Spleen (tissue), 7 donors: ENCODE data around the gene SLC5A2.

Experiments
- POLR2AphosphoS5 ChIP-seq, 3 donors: sonication (generic); formaldehyde crosslinking; IDR thresholded peaks; one replicate each; pipeline ENCODE4 v1.5.1; 2017; ENCODE audit warnings: antibody characterized with exemption in 3 of 3
- TF ChIP-seq, protein P1 (sequence below), 11 experiments: fragments of 200-600 bp in 7 of 11; fragments of 450-650 bp in 4 of 11; sonication (generic) in 4 of 11; IDR thresholded peaks in 8 of 11; conservative IDR thresholded peaks in 3 of 11; 1 replicate in 7 of 11; 2 replicates in 4 of 11; pipeline versions ENCODE4 v1.4.0 to v1.8.0; 2016 to 2021; ENCODE audit warnings: antibody characterized with exemption in 11 of 11, inconsistent platforms in 4 of 11, mild to moderate bottlenecking in 1 of 11
- donor health status: DM: no; HTN: no; CAD: no; lungs with moderate emphysema.
- donor health status: DM: no; HTN: no; CAD: no.
- donor health status: DM: no; HTN: no; CAD: no.

DNA sequence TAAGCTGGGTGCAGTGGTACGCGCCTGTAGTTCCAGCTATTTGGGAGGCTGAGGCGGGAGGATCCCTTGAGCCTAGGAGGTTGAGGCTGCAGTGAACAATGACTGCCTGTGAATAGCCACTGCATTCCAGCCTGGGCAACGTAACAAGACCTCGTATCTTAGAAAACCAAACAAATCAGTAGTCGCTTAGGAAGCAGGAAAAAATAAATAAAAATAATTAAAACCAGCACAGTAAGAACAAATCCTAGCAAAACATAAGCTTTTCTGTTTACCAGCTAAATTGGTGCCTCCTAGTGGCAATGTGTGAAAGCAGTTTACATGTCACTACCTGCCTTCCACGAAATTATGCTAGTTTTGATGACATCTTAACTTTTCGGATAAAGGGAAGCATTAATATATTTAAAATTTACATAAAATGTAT, 22.3 kb upstream of the SLC5A2 start:
- TF ChIP-seq, protein P1, sequence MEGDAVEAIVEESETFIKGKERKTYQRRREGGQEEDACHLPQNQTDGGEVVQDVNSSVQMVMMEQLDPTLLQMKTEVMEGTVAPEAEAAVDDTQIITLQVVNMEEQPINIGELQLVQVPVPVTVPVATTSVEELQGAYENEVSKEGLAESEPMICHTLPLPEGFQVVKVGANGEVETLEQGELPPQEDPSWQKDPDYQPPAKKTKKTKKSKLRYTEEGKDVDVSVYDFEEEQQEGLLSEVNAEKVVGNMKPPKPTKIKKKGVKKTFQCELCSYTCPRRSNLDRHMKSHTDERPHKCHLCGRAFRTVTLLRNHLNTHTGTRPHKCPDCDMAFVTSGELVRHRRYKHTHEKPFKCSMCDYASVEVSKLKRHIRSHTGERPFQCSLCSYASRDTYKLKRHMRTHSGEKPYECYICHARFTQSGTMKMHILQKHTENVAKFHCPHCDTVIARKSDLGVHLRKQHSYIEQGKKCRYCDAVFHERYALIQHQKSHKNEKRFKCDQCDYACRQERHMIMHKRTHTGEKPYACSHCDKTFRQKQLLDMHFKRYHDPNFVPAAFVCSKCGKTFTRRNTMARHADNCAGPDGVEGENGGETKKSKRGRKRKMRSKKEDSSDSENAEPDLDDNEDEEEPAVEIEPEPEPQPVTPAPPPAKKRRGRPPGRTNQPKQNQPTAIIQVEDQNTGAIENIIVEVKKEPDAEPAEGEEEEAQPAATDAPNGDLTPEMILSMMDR (IDR thresholded peaks at IDR 0.05 in 8 of 11, conservative IDR thresholded peaks at IDR 0.05 in 3 of 11) = peak; percentile 27 to 75 (median 59)
- no peak for TF ChIP-seq POLR2AphosphoS5 (IDR thresholded peaks at IDR 0.05)
